HepG2 (cell line): ENCODE measurements around the gene EDNRA. TPM values are rescaled to one million over a fixed set of nuclear protein-coding genes. Genes with fewer than 3 reads are reported as not detected.

Experiments used
- ATAC-seq: fragments of 200-7000 bp; cut with Tn5 transposase; 3 replicates; pipeline ENCODE4 v1.9.1; 2020; ENCODE audit warnings: mild to moderate bottlenecking, moderate library complexity
- BruUV-seq: library from RNA; stranded (reverse); fragments of 400-500 nt; replicated peaks from 2 replicates; lab custom pipeline; 2021; lab: Mats Ljungman, UMichigan
- CTCF ChIA-PET: fragments of 300-600 bp; formaldehyde crosslinking; extraction: SDS; loops from one replicate; lab custom pipeline; 2021; ENCODE audit warnings: low total read pairs, inconsistent platforms, low intra/inter-chr PET ratio; lab: Yijun Ruan, JAX
- POLR2A ChIA-PET: fragments of 350-600 bp; sonication (Branson Sonifier 250); formaldehyde crosslinking; loops from one replicate; lab custom pipeline; 2020; ENCODE audit warnings: antibody characterized with exemption, inconsistent platforms; lab: Yijun Ruan, JAX
- DNase-seq: peaks from one replicate; pipeline ENCODE4 v3.0.0-alpha.2; 2015; ENCODE audit warnings: low spot score
- FAIRE-seq: peaks from 3 replicates; lab custom pipeline; 2011; peaks lifted over from hg19 to GRCh38; lab: Jason Lieb, UNC
- H2AFZ ChIP-seq: one replicate; pipeline ENCODE4 v1.6.1; 2011; ENCODE audit warnings: low read length, inconsistent platforms
- H3K27ac ChIP-seq: fragments of 300-600 bp; 3 replicates; pipeline ENCODE4 v1.8.0; 2011; ENCODE audit warnings: mixed run types, mild to moderate bottlenecking, mixed read lengths, low read length, inconsistent platforms; ENCODE audit not compliant: insufficient read depth; ENCODE audit errors: extremely low read length
- H3K27me3 ChIP-seq, 2 experiments: fragments of 200-600 bp in 1 of 2; 2 replicates in 1 of 2; 3 replicates in 1 of 2; pipeline versions ENCODE4 v1.6.0 to v1.8.0; 2011; ENCODE audit warnings: low read length in 2 of 2, mild to moderate bottlenecking in 2 of 2, moderate library complexity in 2 of 2, inconsistent platforms in 1 of 2; ENCODE audit not compliant: insufficient read depth in 2 of 2, control insufficient read depth in 1 of 2
- H3K36me3 ChIP-seq, 2 experiments: fragments of 200-600 bp in 1 of 2; replicated peaks in 1 of 2; 2 replicates in 1 of 2; 3 replicates in 1 of 2; pipeline versions ENCODE4 v1.5.1 to v1.8.0; 2011; ENCODE audit warnings: low read length in 2 of 2, inconsistent platforms in 1 of 2; ENCODE audit not compliant: insufficient read depth in 2 of 2, control insufficient read depth in 1 of 2
- H3K4me1 ChIP-seq: 2 replicates; pipeline ENCODE4 v1.5.1; 2012; ENCODE audit warnings: low read length, inconsistent platforms; ENCODE audit not compliant: insufficient read depth
- H3K4me2 ChIP-seq: 2 replicates; pipeline ENCODE4 v1.6.0; 2011; ENCODE audit warnings: low read depth, low read length, inconsistent platforms
- H3K4me3 ChIP-seq, 3 experiments: fragments of 200-600 bp in 1 of 3; sonication (generic), shearing (Covaris generic) in 1 of 3; replicated peaks in 1 of 3; 2 replicates each; pipeline ENCODE4 v1.5.1; 2011 to 2016; ENCODE audit warnings: low read length in 3 of 3, inconsistent platforms in 2 of 3, low read depth in 2 of 3, mild to moderate bottlenecking in 2 of 3, control low read depth in 1 of 3, mixed read lengths in 1 of 3; ENCODE audit not compliant: insufficient read depth in 1 of 3
- H3K79me2 ChIP-seq: one replicate; pipeline ENCODE4 v1.6.1; 2011; ENCODE audit warnings: low read length, inconsistent platforms; ENCODE audit not compliant: insufficient read depth
- H3K9ac ChIP-seq: 2 replicates; pipeline ENCODE4 v1.6.0; 2011; ENCODE audit warnings: mild to moderate bottlenecking, low read depth, low read length, inconsistent platforms; ENCODE audit not compliant: insufficient read depth
- H3K9me3 ChIP-seq: 2 replicates; pipeline ENCODE4 v1.5.1; 2012; ENCODE audit warnings: mild to moderate bottlenecking, low read length
- H4K20me1 ChIP-seq: 2 replicates; pipeline ENCODE4 v1.6.0; 2011; ENCODE audit warnings: inconsistent platforms, mild to moderate bottlenecking, low read length, moderate library complexity; ENCODE audit not compliant: insufficient read depth
- ATM ChIP-seq: fragments of 450-650 bp; IDR thresholded peaks from 2 replicates; pipeline ENCODE4 v1.7.1; 2017; ENCODE audit warnings: mild to moderate bottlenecking, borderline replicate concordance
- CHCHD3 ChIP-seq: sonication (generic); formaldehyde crosslinking; IDR thresholded peaks from 2 replicates; pipeline ENCODE4 v1.8.0; 2022; ENCODE audit warnings: mild to moderate bottlenecking, missing genetic modification reagents, moderate library complexity
- HOXA3 ChIP-seq: sonication (generic); formaldehyde crosslinking; IDR thresholded peaks from 2 replicates; pipeline ENCODE4 v1.5.0; 2020; ENCODE audit warnings: missing genetic modification reagents
- MED8 ChIP-seq: sonication (generic); formaldehyde crosslinking; IDR thresholded peaks from 2 replicates; pipeline ENCODE4 v1.8.1; 2023; ENCODE audit warnings: mild to moderate bottlenecking, missing genetic modification reagents; ENCODE audit not compliant: insufficient replicate concordance
- NCOA1 ChIP-seq: sonication (generic); formaldehyde crosslinking; IDR thresholded peaks from 2 replicates; pipeline ENCODE4 v1.9.0; 2021; ENCODE audit warnings: missing genetic modification reagents
- PAWR ChIP-seq: sonication (generic); formaldehyde crosslinking; IDR thresholded peaks from 2 replicates; pipeline ENCODE4 v1.4.0; 2020; ENCODE audit warnings: missing genetic modification reagents, mild to moderate bottlenecking, borderline replicate concordance
- PRPF4 ChIP-seq: fragments of 200-400 bp; formaldehyde crosslinking; IDR thresholded peaks from 2 replicates; pipeline ENCODE4 v1.6.1; 2016; ENCODE audit warnings: low read length, low read depth; ENCODE audit not compliant: poor library complexity, severe bottlenecking
- SOX13 ChIP-seq, 3 experiments: fragments of 450-650 bp in 1 of 3; sonication (generic) in 1 of 3; formaldehyde crosslinking in 1 of 3; IDR thresholded peaks in 2 of 3; conservative IDR thresholded peaks in 1 of 3; 2 replicates each; pipeline versions ENCODE4 v1.5.0 to v1.6.1; 2016 to 2020; ENCODE audit warnings: antibody characterized with exemption in 1 of 3, mild to moderate bottlenecking in 1 of 3, missing compliant biosample characterization in 1 of 3, missing genetic modification reagents in 1 of 3, moderate library complexity in 1 of 3
- ZBTB7B ChIP-seq: sonication (generic); formaldehyde crosslinking; IDR thresholded peaks from 2 replicates; pipeline ENCODE4 v1.4.0; 2020; ENCODE audit warnings: missing genetic modification reagents
- ZNF383 ChIP-seq: sonication (generic); formaldehyde crosslinking; IDR thresholded peaks from 2 replicates; pipeline ENCODE4 v1.4.0; 2020; ENCODE audit warnings: missing genetic modification reagents, mild to moderate bottlenecking, borderline replicate concordance
- ZNF776 ChIP-seq: sonication (generic); formaldehyde crosslinking; IDR thresholded peaks from 2 replicates; pipeline ENCODE4 v1.4.0; 2020; ENCODE audit warnings: mild to moderate bottlenecking, missing genetic modification reagents
- WGBS: methylation state at CpG from one replicate; pipeline ENCODE4 v1.1.6; 2017; ENCODE audit warnings: low lambda C conversion rate; 5-methylcytosine and 5-hydroxymethylcytosine counted together
- in situ Hi-C: cut with HindIII; loops from 2 replicates; pipeline ENCODE4 v1.10.0; 2017; ENCODE audit warnings: low pct_unique_long_range_greater_than_20kb; ENCODE audit not compliant: extremely low pct_ligation_motif_present
- intact Hi-C: fragments of 100-400 bp; cut with micrococcal nuclease; formaldehyde crosslinking; loops from one replicate; pipeline ENCODE4 v1.10.0; 2022; ENCODE audit not compliant: unreplicated experiment
- polyA plus RNA-seq, 8 experiments: library from polyadenylated mRNA; depleted of rRNA in 3 of 8; stranded (reverse) in 7 of 8; unstranded in 1 of 8; fragments of >200 nt; fragmentation: Illumina TruSeq in 4 of 8; extraction: Trizol in 4 of 8; gene quantifications; 2 replicates each; pipeline versions ENCODE4 v1.2.1 to v1.2.3, GENCODE V29; 2011 to 2016; ENCODE audit warnings: low read depth in 4 of 8, missing spikeins in 1 of 8, mixed read lengths in 1 of 8; ENCODE audit not compliant: insufficient read depth in 1 of 8
- total RNA-seq, 5 experiments: library from RNA; depleted of rRNA; stranded (reverse); fragments of >200 nt; fragmentation: Illumina TruSeq; extraction: Trizol; gene quantifications; 2 replicates each; pipeline ENCODE4 v1.2.3, GENCODE V29; 2016; ENCODE audit warnings: low read depth in 1 of 5
- TF ChIP-seq, protein P1 (sequence below): IDR thresholded peaks from 2 replicates; pipeline ENCODE4 v1.6.1; 2016; ENCODE audit warnings: missing compliant biosample characterization, missing genetic modification reagents, borderline replicate concordance
- TF ChIP-seq, protein P2 (sequence below), 2 experiments: sonication (generic) in 1 of 2; formaldehyde crosslinking in 1 of 2; IDR thresholded peaks; 2 replicates each; pipeline versions ENCODE4 v1.4.0 to v1.6.1; 2018 to 2020; ENCODE audit warnings: missing genetic modification reagents in 2 of 2, borderline replicate concordance in 1 of 2, low read depth in 1 of 2, mild to moderate bottlenecking in 1 of 2, missing biosample characterization in 1 of 2
- TF ChIP-seq, protein P3 (sequence below): sonication (generic); formaldehyde crosslinking; IDR thresholded peaks from 2 replicates; pipeline ENCODE4 v1.4.0; 2020; ENCODE audit warnings: mild to moderate bottlenecking, missing genetic modification reagents
- TF ChIP-seq, protein P4 (sequence below): IDR thresholded peaks from 2 replicates; pipeline ENCODE4 v1.6.1; 2016; ENCODE audit warnings: low read depth, control low read depth

EDNRA gene
- total and polyA plus RNA-seq, 2 of the 13 experiments (the other 11 are each of a cell fraction or from before 2014, with no cell fraction given), result not detected

DNA sequence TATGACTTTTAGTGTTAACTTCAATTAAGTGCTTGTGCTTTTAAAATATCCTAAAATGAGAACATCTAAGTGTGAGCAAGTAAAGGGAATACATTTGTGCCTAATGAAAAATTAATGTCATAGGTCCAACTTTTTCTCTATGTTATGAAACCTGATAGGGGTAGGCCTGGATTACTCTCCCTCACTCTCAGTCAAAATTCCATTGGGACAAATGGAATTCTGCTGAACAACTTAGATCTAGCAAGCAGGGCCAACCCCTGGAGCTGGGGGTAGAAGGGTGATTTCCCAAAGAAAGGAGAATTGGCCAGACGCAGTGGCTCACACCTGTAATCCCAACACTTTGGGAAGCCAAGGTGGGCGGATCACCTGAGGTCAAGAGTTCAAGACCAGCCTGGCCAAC lies 67.4 kb downstream of the EDNRA start:
- Histone ChIP-seq H3K9me3 (no peaks in the 10 kb centered on the region), H3K4me3 (no peak overlapping the region), H3K4me1 (no peaks in the 10 kb centered on the region), H2AFZ (no peak overlapping the region), H3K4me2 (no peak overlapping the region), H3K36me3 (no peaks in the 10 kb centered on the region), H3K9ac (no peak overlapping the region), H3K79me2 (no peaks in the 10 kb centered on the region), H3K27me3 (no peaks in the 10 kb centered on the region), H4K20me1 (no peaks in the 10 kb centered on the region), H3K27ac (no peak overlapping the region)
- FAIRE-seq (no peak), DNase-seq (no peak), ATAC-seq (no peak)
- ChIA-PET CTCF (no interaction called here), POLR2A (no interaction called here)
- BruUV-seq, result no TSS peak
- intact Hi-C loops, result no loop called here
- in situ Hi-C loops, result no loop called here
- WGBS, result 50% methylated on average over 2 of the region's 2 CpGs
- TF ChIP-seq, protein P1, sequence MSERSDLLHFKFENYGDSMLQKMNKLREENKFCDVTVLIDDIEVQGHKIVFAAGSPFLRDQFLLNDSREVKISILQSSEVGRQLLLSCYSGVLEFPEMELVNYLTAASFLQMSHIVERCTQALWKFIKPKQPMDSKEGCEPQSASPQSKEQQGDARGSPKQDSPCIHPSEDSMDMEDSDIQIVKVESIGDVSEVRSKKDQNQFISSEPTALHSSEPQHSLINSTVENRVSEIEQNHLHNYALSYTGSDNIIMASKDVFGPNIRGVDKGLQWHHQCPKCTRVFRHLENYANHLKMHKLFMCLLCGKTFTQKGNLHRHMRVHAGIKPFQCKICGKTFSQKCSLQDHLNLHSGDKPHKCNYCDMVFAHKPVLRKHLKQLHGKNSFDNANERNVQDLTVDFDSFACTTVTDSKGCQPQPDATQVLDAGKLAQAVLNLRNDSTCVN (CRISPR knock-in tag), result no peak
- TF ChIP-seq ZBTB7B (CRISPR knock-in tag), result no peak
- TF ChIP-seq SOX13 (IDR thresholded peaks at IDR 0.05), result no peak
- no peak for TF ChIP-seq SOX13 (CRISPR knock-in tag; conservative IDR thresholded peaks at IDR 0.05 in 1 of 2, IDR thresholded peaks at IDR 0.05 in 1 of 2)
- TF ChIP-seq, protein P2, sequence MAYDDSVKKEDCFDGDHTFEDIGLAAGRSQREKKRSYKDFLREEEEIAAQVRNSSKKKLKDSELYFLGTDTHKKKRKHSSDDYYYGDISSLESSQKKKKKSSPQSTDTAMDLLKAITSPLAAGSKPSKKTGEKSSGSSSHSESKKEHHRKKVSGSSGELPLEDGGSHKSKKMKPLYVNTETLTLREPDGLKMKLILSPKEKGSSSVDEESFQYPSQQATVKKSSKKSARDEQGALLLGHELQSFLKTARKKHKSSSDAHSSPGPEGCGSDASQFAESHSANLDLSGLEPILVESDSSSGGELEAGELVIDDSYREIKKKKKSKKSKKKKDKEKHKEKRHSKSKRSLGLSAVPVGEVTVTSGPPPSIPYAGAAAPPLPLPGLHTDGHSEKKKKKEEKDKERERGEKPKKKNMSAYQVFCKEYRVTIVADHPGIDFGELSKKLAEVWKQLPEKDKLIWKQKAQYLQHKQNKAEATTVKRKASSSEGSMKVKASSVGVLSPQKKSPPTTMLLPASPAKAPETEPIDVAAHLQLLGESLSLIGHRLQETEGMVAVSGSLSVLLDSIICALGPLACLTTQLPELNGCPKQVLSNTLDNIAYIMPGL (CRISPR knock-in tag; IDR thresholded peaks at IDR 0.05; ENCODE audit: borderline replicate concordance in 1 of 2, low read depth in 1 of 2), result no peak
- no peak for TF ChIP-seq PRPF4
- TF ChIP-seq, protein P3, sequence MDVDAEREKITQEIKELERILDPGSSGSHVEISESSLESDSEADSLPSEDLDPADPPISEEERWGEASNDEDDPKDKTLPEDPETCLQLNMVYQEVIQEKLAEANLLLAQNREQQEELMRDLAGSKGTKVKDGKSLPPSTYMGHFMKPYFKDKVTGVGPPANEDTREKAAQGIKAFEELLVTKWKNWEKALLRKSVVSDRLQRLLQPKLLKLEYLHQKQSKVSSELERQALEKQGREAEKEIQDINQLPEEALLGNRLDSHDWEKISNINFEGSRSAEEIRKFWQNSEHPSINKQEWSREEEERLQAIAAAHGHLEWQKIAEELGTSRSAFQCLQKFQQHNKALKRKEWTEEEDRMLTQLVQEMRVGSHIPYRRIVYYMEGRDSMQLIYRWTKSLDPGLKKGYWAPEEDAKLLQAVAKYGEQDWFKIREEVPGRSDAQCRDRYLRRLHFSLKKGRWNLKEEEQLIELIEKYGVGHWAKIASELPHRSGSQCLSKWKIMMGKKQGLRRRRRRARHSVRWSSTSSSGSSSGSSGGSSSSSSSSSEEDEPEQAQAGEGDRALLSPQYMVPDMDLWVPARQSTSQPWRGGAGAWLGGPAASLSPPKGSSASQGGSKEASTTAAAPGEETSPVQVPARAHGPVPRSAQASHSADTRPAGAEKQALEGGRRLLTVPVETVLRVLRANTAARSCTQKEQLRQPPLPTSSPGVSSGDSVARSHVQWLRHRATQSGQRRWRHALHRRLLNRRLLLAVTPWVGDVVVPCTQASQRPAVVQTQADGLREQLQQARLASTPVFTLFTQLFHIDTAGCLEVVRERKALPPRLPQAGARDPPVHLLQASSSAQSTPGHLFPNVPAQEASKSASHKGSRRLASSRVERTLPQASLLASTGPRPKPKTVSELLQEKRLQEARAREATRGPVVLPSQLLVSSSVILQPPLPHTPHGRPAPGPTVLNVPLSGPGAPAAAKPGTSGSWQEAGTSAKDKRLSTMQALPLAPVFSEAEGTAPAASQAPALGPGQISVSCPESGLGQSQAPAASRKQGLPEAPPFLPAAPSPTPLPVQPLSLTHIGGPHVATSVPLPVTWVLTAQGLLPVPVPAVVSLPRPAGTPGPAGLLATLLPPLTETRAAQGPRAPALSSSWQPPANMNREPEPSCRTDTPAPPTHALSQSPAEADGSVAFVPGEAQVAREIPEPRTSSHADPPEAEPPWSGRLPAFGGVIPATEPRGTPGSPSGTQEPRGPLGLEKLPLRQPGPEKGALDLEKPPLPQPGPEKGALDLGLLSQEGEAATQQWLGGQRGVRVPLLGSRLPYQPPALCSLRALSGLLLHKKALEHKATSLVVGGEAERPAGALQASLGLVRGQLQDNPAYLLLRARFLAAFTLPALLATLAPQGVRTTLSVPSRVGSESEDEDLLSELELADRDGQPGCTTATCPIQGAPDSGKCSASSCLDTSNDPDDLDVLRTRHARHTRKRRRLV (CRISPR knock-in tag), result no peak
- TF ChIP-seq MED8 (CRISPR knock-in tag), result no peak
- no peak for TF ChIP-seq ZNF383 (CRISPR knock-in tag)
- no peak for TF ChIP-seq ZNF776 (CRISPR knock-in tag)
- no peak for TF ChIP-seq ATM
- TF ChIP-seq PAWR (CRISPR knock-in tag), result no peak
- no peak for TF ChIP-seq HOXA3 (CRISPR knock-in tag)
- no peak for TF ChIP-seq CHCHD3 (CRISPR knock-in tag)
- TF ChIP-seq, protein P4, sequence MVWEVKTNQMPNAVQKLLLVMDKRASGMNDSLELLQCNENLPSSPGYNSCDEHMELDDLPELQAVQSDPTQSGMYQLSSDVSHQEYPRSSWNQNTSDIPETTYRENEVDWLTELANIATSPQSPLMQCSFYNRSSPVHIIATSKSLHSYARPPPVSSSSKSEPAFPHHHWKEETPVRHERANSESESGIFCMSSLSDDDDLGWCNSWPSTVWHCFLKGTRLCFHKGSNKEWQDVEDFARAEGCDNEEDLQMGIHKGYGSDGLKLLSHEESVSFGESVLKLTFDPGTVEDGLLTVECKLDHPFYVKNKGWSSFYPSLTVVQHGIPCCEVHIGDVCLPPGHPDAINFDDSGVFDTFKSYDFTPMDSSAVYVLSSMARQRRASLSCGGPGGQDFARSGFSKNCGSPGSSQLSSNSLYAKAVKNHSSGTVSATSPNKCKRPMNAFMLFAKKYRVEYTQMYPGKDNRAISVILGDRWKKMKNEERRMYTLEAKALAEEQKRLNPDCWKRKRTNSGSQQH, result no peak
- TF ChIP-seq NCOA1, result no peak
